GM19463 (cell line): ENCODE results near the gene SPATS1.

Source experiments
- ATAC-seq: cut with Tn5 transposase; IDR thresholded peaks from one replicate; pipeline ENCODE4 v1.9.1; 2021; ENCODE audit warnings: mild to moderate bottlenecking, moderate library complexity; ENCODE audit not compliant: unreplicated experiment

SPATS1 gene

GRCh38 chr6:44342489-44342888 is at the start of gene SPATS1:
Gene SPATS1, plus strand, starts transcription at chr6:44342650. Its CDS starts 446 bp downstream, at chr6:44343096.
- no peak for ATAC-seq

GRCh38 chr6:44292661-44293365 is 49.6 kb upstream of the SPATS1 start:
- ATAC-seq, result no peak

- no peak for ATAC-seq
These were observed 47.3 kb upstream of the SPATS1 start for GRCh38 chr6:44294832-44295791.

- ATAC-seq, result no peak
These were observed 45.1 kb upstream of the SPATS1 start for GRCh38 chr6:44297063-44298038.

- no peak for ATAC-seq
These were observed 44.2 kb upstream of the SPATS1 start for GRCh38 chr6:44298055-44298803.

- no peak for ATAC-seq
These were observed 43.6 kb upstream of the SPATS1 start for GRCh38 chr6:44298864-44299263.

- ATAC-seq, result no peak
These were observed 42.1 kb upstream of the SPATS1 start for GRCh38 chr6:44300292-44300823.

- no peak for ATAC-seq
These were observed 41.3 kb upstream of the SPATS1 start for GRCh38 chr6:44301106-44301505.

GRCh38 chr6:44301782-44302564 is 40.5 kb upstream of the SPATS1 start:
- ATAC-seq, result no peak

- no peak for ATAC-seq
These were observed 39.6 kb upstream of the SPATS1 start for GRCh38 chr6:44302856-44303255.

- no peak for ATAC-seq
These were observed 38.6 kb upstream of the SPATS1 start for GRCh38 chr6:44303842-44304241.

GRCh38 chr6:44304282-44305199 is 37.9 kb upstream of the SPATS1 start:
- no peak for ATAC-seq

GRCh38 chr6:44305200-44305725 is 37.2 kb upstream of the SPATS1 start:
- ATAC-seq, result no peak

GRCh38 chr6:44306710-44307109 is 35.7 kb upstream of the SPATS1 start:
- ATAC-seq, result no peak

- ATAC-seq, result no peak
These were observed 35.2 kb upstream of the SPATS1 start for GRCh38 chr6:44307217-44307616.

- ATAC-seq, result no peak
These were observed 33.4 kb upstream of the SPATS1 start for GRCh38 chr6:44309092-44309491.

GRCh38 chr6:44309631-44310030 is 32.8 kb upstream of the SPATS1 start:
- ATAC-seq, result no peak

- no peak for ATAC-seq
These were observed 32.2 kb upstream of the SPATS1 start for GRCh38 chr6:44310241-44310640.
